ENCODE data around the gene CDK14.
A peak's percentile ranks its signal among the peaks of the same experiment; 100 is the strongest.

The CDK14 gene

DNA sequence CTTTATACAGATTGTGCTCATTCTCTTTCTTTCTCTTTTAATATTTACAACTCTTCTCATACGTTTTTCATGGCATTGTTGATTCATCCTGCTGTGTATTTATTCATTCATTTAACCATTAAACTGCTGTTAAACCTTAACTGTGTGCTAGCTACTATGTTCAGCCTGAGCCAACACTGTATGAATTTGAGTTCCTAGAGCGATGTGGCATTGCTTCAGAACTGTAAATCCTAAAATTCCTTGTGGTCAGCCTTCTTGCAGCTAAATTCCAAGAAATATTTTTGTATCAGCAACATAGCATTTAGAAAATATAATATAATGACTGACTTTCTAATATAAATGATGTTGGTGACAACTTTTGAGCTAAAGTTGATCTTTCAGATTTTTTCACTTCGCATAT is 483.4 kb downstream of the CDK14 start:
- no peak overlapping the region for H3K4me3 ChIP-seq (ENCODE audit: low read length)
- peaks cover 3% of the 10 kb centered on the region for H3K4me1 ChIP-seq (ENCODE audit: control insufficient read depth, insufficient read depth, low read length)
- H3K36me3 ChIP-seq (ENCODE audit: control insufficient read depth, insufficient read depth, low read length): no peaks in the 10 kb centered on the region
- H3K27ac ChIP-seq (ENCODE audit: low read depth, low read length): no peak overlapping the region
- no peaks in the 10 kb centered on the region for H3K27me3 ChIP-seq (ENCODE audit: control insufficient read depth, insufficient read depth, low read length)
- no peak overlapping the region for H3K9ac ChIP-seq (ENCODE audit: low read length)

DNA sequence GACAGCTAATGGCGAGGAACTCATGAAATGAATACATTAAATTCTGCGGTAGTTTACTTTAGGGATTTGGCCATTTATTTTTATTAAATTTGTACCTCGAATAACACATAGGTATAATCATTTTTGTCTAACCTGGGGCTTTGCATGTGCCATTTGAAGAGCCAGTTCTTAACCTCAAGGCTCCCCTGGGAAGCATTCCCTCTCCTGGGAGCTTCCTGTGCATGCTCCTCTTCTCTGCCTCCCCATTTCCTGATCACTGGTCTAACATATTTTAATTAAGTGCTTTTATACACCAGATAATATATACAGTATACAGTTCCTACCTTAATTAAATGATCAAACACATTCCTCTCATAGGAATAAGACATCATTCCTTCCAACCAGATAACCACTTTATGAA is 484.2 kb downstream of the CDK14 start:
- H3K27me3 ChIP-seq (ENCODE audit: control insufficient read depth, insufficient read depth, low read length): no peaks in the 10 kb centered on the region
- no peak overlapping the region for H3K27ac ChIP-seq (ENCODE audit: low read depth, low read length)
- peaks cover 3% of the 10 kb centered on the region for H3K4me1 ChIP-seq (ENCODE audit: control insufficient read depth, insufficient read depth, low read length)
- no peak overlapping the region for H3K9ac ChIP-seq (ENCODE audit: low read length)
- H3K4me3 ChIP-seq (ENCODE audit: low read length): no peak overlapping the region
- H3K36me3 ChIP-seq (ENCODE audit: control insufficient read depth, insufficient read depth, low read length): no peaks in the 10 kb centered on the region

DNA sequence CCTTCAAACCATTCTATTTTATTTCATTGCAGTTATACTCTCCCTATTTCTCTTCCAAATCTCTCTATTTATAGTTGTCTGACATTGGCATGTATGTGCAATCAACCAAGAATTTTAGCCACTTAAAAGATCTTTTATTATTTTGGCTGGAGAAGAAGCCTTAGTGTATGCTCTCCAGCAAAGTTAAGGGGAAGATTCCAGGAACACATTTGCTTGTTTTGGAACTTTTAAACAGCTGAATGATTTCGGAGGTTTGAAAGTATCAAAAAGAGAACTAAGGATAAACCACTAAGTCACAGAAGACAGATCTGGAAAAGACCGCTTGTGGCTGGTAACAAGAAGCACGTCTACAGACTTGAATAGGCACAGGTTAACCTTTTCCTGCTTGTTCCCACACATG is 485.9 kb downstream of the CDK14 start:
- no peak overlapping the region for H3K9ac ChIP-seq (ENCODE audit: low read length)
- H3K4me1 ChIP-seq (ENCODE audit: control insufficient read depth, insufficient read depth, low read length): peaks cover 3% of the 10 kb centered on the region
- no peaks in the 10 kb centered on the region for H3K27me3 ChIP-seq (ENCODE audit: control insufficient read depth, insufficient read depth, low read length)
- no peaks in the 10 kb centered on the region for H3K36me3 ChIP-seq (ENCODE audit: control insufficient read depth, insufficient read depth, low read length)
- H3K4me3 ChIP-seq (ENCODE audit: low read length): no peak overlapping the region
- H3K27ac ChIP-seq (ENCODE audit: low read depth, low read length): no peak overlapping the region

GRCh38 chr7:91082852-91083495 is 486.9 kb downstream of the CDK14 start:
- Histone ChIP-seq H3K27ac (ENCODE audit: low read depth, low read length) (no peak overlapping the region), H3K9ac (ENCODE audit: low read length) (no peak overlapping the region), H3K36me3 (ENCODE audit: control insufficient read depth, insufficient read depth, low read length) (no peaks in the 10 kb centered on the region), H3K27me3 (ENCODE audit: control insufficient read depth, insufficient read depth, low read length) (no peaks in the 10 kb centered on the region), H3K4me1 (ENCODE audit: control insufficient read depth, insufficient read depth, low read length) (peaks cover 3% of the 10 kb centered on the region), H3K4me3 (ENCODE audit: low read length) (no peak overlapping the region)

- no peak overlapping the region for H3K4me3 ChIP-seq (ENCODE audit: low read length)
- no peak overlapping the region for H3K9ac ChIP-seq (ENCODE audit: low read length)
- no peaks in the 10 kb centered on the region for H3K36me3 ChIP-seq (ENCODE audit: control insufficient read depth, insufficient read depth, low read length)
- H3K27me3 ChIP-seq (ENCODE audit: control insufficient read depth, insufficient read depth, low read length): no peaks in the 10 kb centered on the region
- no peak overlapping the region for H3K27ac ChIP-seq (ENCODE audit: low read depth, low read length)
- H3K4me1 ChIP-seq (ENCODE audit: control insufficient read depth, insufficient read depth, low read length): peaks cover 3% of the 10 kb centered on the region
Measured at GRCh38 chr7:91083855-91084644, 487.9 kb downstream of the CDK14 start.

DNA sequence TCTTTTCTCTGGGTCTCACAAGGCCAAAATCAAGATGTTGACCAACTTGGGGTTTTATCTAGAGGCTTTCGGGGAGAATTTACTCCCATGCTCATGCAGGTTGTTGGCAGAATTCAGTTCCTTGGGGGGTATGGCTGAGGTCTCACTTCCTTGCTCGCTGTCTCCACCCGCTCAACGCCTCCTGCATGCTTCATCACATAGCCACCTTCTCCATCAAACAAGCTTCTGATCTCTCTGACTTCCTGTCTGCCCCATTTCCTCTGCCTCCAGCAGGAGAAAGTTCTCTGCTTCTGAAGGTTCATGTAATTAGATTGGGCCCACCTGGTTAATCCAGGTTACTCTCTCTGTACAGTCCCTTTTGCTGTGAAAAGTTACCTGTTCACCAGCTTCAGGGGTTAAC is 489.1 kb downstream of the CDK14 start:
- H3K4me3 ChIP-seq (ENCODE audit: low read length): no peak overlapping the region
- no peaks in the 10 kb centered on the region for H3K36me3 ChIP-seq (ENCODE audit: control insufficient read depth, insufficient read depth, low read length)
- H3K9ac ChIP-seq (ENCODE audit: low read length): no peak overlapping the region
- H3K4me1 ChIP-seq (ENCODE audit: control insufficient read depth, insufficient read depth, low read length): peaks cover 3% of the 10 kb centered on the region
- H3K27me3 ChIP-seq (ENCODE audit: control insufficient read depth, insufficient read depth, low read length): no peaks in the 10 kb centered on the region
- no peak overlapping the region for H3K27ac ChIP-seq (ENCODE audit: low read depth, low read length)

DNA sequence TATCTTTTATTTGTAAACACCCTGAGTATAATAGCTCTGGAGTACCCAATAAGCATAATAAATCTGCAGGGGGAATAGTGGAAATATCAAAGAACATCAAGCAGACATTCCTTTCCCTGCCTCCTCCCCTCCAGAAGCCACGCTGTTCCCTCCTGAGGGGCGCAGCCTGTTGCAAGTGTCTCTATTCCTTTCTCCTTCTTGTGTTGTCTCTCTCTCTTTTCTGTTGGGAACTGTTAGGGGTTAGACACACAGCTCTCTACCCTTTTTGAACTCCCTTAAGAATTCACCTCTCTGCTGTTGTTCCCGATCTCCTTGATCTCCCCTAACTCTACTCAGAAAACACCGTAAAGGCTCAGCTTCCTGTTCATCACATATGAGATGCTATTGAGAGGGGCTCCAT is 490.1 kb downstream of the CDK14 start:
- H3K36me3 ChIP-seq (ENCODE audit: control insufficient read depth, insufficient read depth, low read length): no peaks in the 10 kb centered on the region
- H3K4me3 ChIP-seq (ENCODE audit: low read length): no peak overlapping the region
- no peaks in the 10 kb centered on the region for H3K27me3 ChIP-seq (ENCODE audit: control insufficient read depth, insufficient read depth, low read length)
- no peak overlapping the region for H3K27ac ChIP-seq (ENCODE audit: low read depth, low read length)
- no peak overlapping the region for H3K9ac ChIP-seq (ENCODE audit: low read length)
- H3K4me1 ChIP-seq (ENCODE audit: control insufficient read depth, insufficient read depth, low read length): peaks cover under 1% of the 10 kb centered on the region

- Histone ChIP-seq H3K36me3 (ENCODE audit: control insufficient read depth, insufficient read depth, low read length) (no peaks in the 10 kb centered on the region), H3K9ac (ENCODE audit: low read length) (no peak overlapping the region), H3K27ac (ENCODE audit: low read depth, low read length) (no peak overlapping the region), H3K27me3 (ENCODE audit: control insufficient read depth, insufficient read depth, low read length) (no peaks in the 10 kb centered on the region), H3K4me3 (ENCODE audit: low read length) (no peak overlapping the region), H3K4me1 (ENCODE audit: control insufficient read depth, insufficient read depth, low read length) (no peaks in the 10 kb centered on the region)
Measured at GRCh38 chr7:91088156-91088555, 492.0 kb downstream of the CDK14 start.

GRCh38 chr7:91088691-91089090 is 492.6 kb downstream of the CDK14 start:
- no peak overlapping the region for H3K4me3 ChIP-seq (ENCODE audit: low read length)
- no peak overlapping the region for H3K27ac ChIP-seq (ENCODE audit: low read depth, low read length)
- H3K27me3 ChIP-seq (ENCODE audit: control insufficient read depth, insufficient read depth, low read length): no peaks in the 10 kb centered on the region
- H3K4me1 ChIP-seq (ENCODE audit: control insufficient read depth, insufficient read depth, low read length): no peaks in the 10 kb centered on the region
- no peak overlapping the region for H3K9ac ChIP-seq (ENCODE audit: low read length)
- H3K36me3 ChIP-seq (ENCODE audit: control insufficient read depth, insufficient read depth, low read length): no peaks in the 10 kb centered on the region

DNA sequence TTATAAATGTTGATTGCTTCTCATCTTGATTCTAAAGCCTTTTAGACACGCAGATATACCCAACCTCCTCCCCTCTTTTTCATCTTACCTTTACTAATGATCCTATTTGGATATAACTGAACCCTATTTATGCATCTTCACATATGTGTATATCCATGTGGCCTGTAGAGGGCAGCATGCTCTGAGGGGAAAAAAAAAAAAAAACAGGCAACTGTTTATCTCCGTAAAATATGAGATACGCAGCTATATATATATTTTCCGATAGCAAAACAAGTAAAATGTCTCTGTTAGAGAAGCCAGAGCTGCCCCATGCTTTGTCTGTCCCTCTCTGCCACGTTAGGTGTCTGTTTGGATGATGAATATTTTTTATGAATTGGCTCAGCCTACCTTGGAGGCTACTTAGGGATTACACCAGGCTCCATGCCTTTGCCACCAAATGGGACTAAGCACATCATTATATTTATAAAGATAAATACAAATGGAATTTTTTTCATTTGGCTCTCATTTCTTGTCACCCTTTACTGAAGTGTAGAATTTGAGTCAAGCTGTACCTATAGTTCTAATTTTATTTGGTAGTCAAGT is 493.4 kb downstream of the CDK14 start:
- no peak overlapping the region for H3K27ac ChIP-seq (ENCODE audit: low read depth, low read length)
- no peaks in the 10 kb centered on the region for H3K4me1 ChIP-seq (ENCODE audit: control insufficient read depth, insufficient read depth, low read length)
- no peaks in the 10 kb centered on the region for H3K36me3 ChIP-seq (ENCODE audit: control insufficient read depth, insufficient read depth, low read length)
- no peaks in the 10 kb centered on the region for H3K27me3 ChIP-seq (ENCODE audit: control insufficient read depth, insufficient read depth, low read length)
- H3K4me3 ChIP-seq (ENCODE audit: low read length): peak overlapping the region; percentile 40
- no peak overlapping the region for H3K9ac ChIP-seq (ENCODE audit: low read length)

- no peaks in the 10 kb centered on the region for H3K36me3 ChIP-seq (ENCODE audit: control insufficient read depth, insufficient read depth, low read length)
- H3K27ac ChIP-seq (ENCODE audit: low read depth, low read length): no peak overlapping the region
- H3K9ac ChIP-seq (ENCODE audit: low read length): no peak overlapping the region
- no peaks in the 10 kb centered on the region for H3K4me1 ChIP-seq (ENCODE audit: control insufficient read depth, insufficient read depth, low read length)
- H3K4me3 ChIP-seq (ENCODE audit: low read length): no peak overlapping the region
- no peaks in the 10 kb centered on the region for H3K27me3 ChIP-seq (ENCODE audit: control insufficient read depth, insufficient read depth, low read length)
Measured at GRCh38 chr7:91090684-91091083, 494.6 kb downstream of the CDK14 start.

DNA sequence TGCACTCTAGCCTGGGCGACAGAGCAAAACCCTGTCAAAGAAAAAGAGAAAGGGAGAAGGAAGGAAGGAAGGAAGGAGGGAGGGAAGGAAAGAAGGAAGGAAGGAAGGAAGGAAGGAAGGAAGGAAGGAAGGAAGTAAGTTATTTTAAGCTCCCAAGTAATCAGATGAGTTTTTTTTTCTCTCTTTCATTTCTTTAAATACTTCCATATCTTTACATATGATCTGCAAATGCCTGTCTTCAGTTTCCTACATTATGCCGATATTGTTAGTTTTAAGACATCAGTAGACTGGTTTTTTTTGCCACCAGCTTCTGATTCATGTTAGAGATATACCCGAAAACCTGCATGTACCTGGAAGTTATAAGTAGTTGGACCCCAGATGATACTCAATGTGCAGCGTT is 495.5 kb downstream of the CDK14 start:
- Histone ChIP-seq H3K4me1 (ENCODE audit: control insufficient read depth, insufficient read depth, low read length) (no peaks in the 10 kb centered on the region), H3K9ac (ENCODE audit: low read length) (no peak overlapping the region), H3K27ac (ENCODE audit: low read depth, low read length) (no peak overlapping the region), H3K4me3 (ENCODE audit: low read length) (no peak overlapping the region), H3K27me3 (ENCODE audit: control insufficient read depth, insufficient read depth, low read length) (no peaks in the 10 kb centered on the region), H3K36me3 (ENCODE audit: control insufficient read depth, insufficient read depth, low read length) (no peaks in the 10 kb centered on the region)

DNA sequence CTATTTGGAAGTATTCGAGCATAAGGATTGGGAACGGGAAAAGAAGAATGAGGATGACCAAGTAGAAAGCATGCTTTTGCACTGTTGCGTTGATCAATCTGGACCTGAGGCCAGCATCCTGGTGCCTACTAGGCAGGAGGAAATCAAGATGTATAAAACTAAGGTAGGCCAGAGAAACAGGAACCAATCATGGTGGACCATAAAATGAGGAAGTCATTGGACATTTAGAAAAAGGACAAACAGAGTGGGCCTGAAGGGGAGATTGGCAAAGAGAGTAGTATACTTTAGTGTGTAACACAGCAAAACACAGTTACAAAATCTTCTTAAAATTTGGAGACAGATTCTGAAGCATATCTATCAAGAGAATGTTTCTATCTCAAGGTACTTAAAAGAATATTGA is 497.1 kb downstream of the CDK14 start:
- H3K36me3 ChIP-seq (ENCODE audit: control insufficient read depth, insufficient read depth, low read length): no peaks in the 10 kb centered on the region
- no peak overlapping the region for H3K27ac ChIP-seq (ENCODE audit: low read depth, low read length)
- H3K4me1 ChIP-seq (ENCODE audit: control insufficient read depth, insufficient read depth, low read length): no peaks in the 10 kb centered on the region
- no peaks in the 10 kb centered on the region for H3K27me3 ChIP-seq (ENCODE audit: control insufficient read depth, insufficient read depth, low read length)
- no peak overlapping the region for H3K4me3 ChIP-seq (ENCODE audit: low read length)
- no peak overlapping the region for H3K9ac ChIP-seq (ENCODE audit: low read length)
